NCI-H345 (cell line): ENCODE results near the gene EIF3F.
A peak's percentile ranks its signal among the peaks of the same experiment; 100 is the strongest.
"Not testable (repeated sequence)": the region's sequence is repeated elsewhere in the genome, so short reads cannot be mapped to it uniquely, and the experiment has no call there.

Source experiments
- DNase-seq: peaks from one replicate; lab custom pipeline; 2025; lab: John Stamatoyannopoulos, UW

The EIF3F gene

GRCh38 chr11:7987560-7987883 is 385 bp downstream of the EIF3F start:
- DNase-seq = not testable (repeated sequence)

- no peak for DNase-seq
These were observed 7.6 kb downstream of the EIF3F start for GRCh38 chr11:7994581-7995278.

GRCh38 chr11:7999795-8000194 is 12.7 kb downstream of the EIF3F start:
- no peak for DNase-seq

GRCh38 chr11:8000390-8000789 is 13.3 kb downstream of the EIF3F start:
- DNase-seq = no peak

GRCh38 chr11:8002676-8003075 is 15.5 kb downstream of the EIF3F start:
- DNase-seq = no peak

- DNase-seq = no peak
These were observed 16.1 kb downstream of the EIF3F start for GRCh38 chr11:8003187-8003586.

GRCh38 chr11:8004008-8004407 is 16.9 kb downstream of the EIF3F start:
- no peak for DNase-seq

- no peak for DNase-seq
These were observed 18.4 kb downstream of the EIF3F start for GRCh38 chr11:8005556-8005955.

- peak; percentile 69 for DNase-seq
These were observed 19.3 kb downstream of the EIF3F start for GRCh38 chr11:8006349-8006977.

- DNase-seq = no peak
These were observed 21.1 kb downstream of the EIF3F start for GRCh38 chr11:8008212-8008611.

GRCh38 chr11:8009856-8010255 is 22.7 kb downstream of the EIF3F start:
- DNase-seq = no peak

- DNase-seq = no peak
These were observed 24.2 kb downstream of the EIF3F start for GRCh38 chr11:8011371-8011770.

GRCh38 chr11:8011981-8012444 is 24.9 kb downstream of the EIF3F start:
- DNase-seq = no peak

GRCh38 chr11:8013833-8014232 is 26.7 kb downstream of the EIF3F start:
- no peak for DNase-seq

- no peak for DNase-seq
These were observed 28.7 kb downstream of the EIF3F start for GRCh38 chr11:8015753-8016239.

GRCh38 chr11:8016440-8016839 is 29.3 kb downstream of the EIF3F start:
- no peak for DNase-seq

- DNase-seq = no peak
These were observed 29.9 kb downstream of the EIF3F start for GRCh38 chr11:8017071-8017470.

GRCh38 chr11:8017894-8018483 is 30.9 kb downstream of the EIF3F start:
- no peak for DNase-seq

GRCh38 chr11:8018484-8019313 is 31.6 kb downstream of the EIF3F start:
- DNase-seq = peak; percentile 58

- no peak for DNase-seq
These were observed 32.4 kb downstream of the EIF3F start for GRCh38 chr11:8019314-8020243.

- DNase-seq = no peak
These were observed 33.1 kb downstream of the EIF3F start for GRCh38 chr11:8020244-8020597.
